ENCODE results near the gene MICOS13. TPM values are rescaled to one million over a fixed set of nuclear protein-coding genes. Genes with fewer than 3 reads are reported as not detected.
"Not testable (repeated sequence)": the region's sequence is repeated elsewhere in the genome, so short reads cannot be mapped to it uniquely, and the experiment has no call there.

Gene MICOS13
- total RNA-seq, 2 donors from 2014 or later: 42.8 to 54.2 TPM

DNA sequence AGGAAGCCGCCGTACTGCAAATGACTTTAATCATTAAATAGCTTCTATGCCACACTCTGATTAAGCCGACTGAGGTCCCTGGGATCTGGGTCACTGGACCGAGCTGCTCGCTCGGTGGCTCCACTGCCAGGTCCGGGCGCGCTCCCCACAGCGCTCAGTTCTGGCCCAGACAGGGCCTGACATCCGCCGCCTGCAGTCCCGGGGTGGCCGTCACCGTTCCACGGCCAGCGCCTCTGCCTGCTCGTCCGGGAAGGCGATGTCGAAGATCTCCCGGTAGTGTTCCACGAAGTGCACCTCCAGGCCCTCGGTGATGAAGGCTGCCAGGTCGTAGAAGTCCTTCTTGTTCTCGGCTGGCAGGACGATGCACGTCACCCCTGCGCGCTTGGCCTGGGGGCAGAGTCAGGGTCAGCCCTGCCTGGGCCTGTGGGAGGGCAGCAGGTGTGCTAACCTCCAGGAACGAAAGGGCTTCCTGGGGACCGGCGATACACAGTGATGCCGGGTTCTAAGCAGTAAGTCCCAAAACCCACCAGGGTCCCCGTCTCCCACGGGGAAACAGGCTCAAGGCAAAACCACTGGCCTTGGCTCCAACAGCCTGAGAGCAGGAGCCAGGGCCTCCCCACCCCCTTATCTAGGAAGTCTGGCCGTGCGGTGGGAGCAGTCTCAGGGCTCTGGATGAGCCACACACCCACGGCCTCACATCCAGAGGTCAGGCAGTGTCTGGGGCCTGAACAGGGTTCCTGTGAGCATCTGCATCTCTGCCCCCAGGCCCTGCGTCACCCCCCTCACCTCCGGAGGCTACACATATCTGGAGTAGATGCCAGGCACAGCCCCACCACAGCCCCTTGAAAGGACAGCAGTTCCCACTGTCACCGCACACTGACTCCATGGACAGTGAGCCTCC lies 11.8 kb upstream of the MICOS13 start:
- no peak for DNase-seq (ENCODE audit: low spot score)
- intact Hi-C loops (cut with DNase I): loop anchor here (2.0 kb wide), 1 partner anchor 69 kb away; the partner anchor contains the start of genes SAFB and SAFB2
- no peaks in the 10 kb centered on the region for H3K9me3 ChIP-seq
- peak overlapping the region; percentile 54 to 73 for H3K4me3 ChIP-seq
- TF ChIP-seq POLR2AphosphoS5 (IDR thresholded peaks at IDR 0.05): no peak
- no peak for TF ChIP-seq POLR2A (IDR thresholded peaks at IDR 0.05)
- TF ChIP-seq, protein P1, sequence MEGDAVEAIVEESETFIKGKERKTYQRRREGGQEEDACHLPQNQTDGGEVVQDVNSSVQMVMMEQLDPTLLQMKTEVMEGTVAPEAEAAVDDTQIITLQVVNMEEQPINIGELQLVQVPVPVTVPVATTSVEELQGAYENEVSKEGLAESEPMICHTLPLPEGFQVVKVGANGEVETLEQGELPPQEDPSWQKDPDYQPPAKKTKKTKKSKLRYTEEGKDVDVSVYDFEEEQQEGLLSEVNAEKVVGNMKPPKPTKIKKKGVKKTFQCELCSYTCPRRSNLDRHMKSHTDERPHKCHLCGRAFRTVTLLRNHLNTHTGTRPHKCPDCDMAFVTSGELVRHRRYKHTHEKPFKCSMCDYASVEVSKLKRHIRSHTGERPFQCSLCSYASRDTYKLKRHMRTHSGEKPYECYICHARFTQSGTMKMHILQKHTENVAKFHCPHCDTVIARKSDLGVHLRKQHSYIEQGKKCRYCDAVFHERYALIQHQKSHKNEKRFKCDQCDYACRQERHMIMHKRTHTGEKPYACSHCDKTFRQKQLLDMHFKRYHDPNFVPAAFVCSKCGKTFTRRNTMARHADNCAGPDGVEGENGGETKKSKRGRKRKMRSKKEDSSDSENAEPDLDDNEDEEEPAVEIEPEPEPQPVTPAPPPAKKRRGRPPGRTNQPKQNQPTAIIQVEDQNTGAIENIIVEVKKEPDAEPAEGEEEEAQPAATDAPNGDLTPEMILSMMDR (IDR thresholded peaks at IDR 0.05): no peak
- H3K36me3 ChIP-seq: peaks cover 7 to 30% of the 10 kb centered on the region in 2 donors
- H3K4me1 ChIP-seq (replicated peaks): peaks cover 13% of the 10 kb centered on the region
- 50% methylated on average over 38 of the region's 42 CpGs for WGBS
- peak overlapping the region; percentile 86 to 89 for H3K27ac ChIP-seq
- no peaks in the 10 kb centered on the region for H3K27me3 ChIP-seq (replicated peaks; ENCODE audit: insufficient read depth)

DNA sequence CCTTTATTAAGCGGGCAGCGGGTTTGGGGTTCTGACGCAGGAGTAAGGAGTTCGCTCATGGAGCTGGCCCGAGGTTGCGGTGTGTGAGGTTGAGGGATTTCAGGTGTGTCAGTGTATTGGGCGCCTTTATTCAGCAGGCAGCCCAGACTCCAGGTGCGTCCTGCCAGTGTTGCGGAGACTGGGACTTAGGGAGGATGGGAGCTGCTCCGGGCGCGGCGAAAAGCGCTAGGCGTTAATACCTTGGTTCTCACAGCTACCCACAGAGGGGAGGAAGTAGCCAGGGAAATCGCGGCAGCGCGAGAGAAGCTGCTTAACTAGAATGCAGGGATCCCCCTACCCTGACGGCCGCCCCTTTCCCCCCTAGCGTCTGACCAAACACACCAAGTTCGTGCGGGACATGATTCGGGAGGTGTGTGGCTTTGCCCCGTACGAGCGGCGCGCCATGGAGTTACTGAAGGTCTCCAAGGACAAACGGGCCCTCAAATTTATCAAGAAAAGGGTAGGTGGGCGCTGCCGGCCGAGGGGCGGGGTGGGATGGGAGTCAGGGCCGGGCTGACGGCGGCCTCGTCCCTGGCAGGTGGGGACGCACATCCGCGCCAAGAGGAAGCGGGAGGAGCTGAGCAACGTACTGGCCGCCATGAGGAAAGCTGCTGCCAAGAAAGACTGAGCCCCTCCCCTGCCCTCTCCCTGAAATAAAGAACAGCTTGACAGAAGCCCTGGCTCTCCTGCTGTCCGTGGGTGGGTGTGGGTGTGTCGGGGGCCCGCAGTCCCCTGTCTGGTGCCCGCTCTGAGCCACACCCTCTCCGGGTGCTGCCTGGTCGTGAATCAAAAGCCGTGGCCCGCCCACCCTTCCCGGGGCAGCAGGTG lies 10.9 kb upstream of the MICOS13 start:
- no peaks in the 10 kb centered on the region for H3K27me3 ChIP-seq (replicated peaks; ENCODE audit: insufficient read depth)
- H3K4me1 ChIP-seq (replicated peaks): peaks cover 13% of the 10 kb centered on the region
- H3K36me3 ChIP-seq: peaks cover 5 to 30% of the 10 kb centered on the region in 2 donors
- WGBS: 2% methylated on average over 53 of the region's 54 CpGs
- DNase-seq (ENCODE audit: low spot score): peak; percentile 62
- H3K9me3 ChIP-seq: no peaks in the 10 kb centered on the region
- TF ChIP-seq, protein P1 (IDR thresholded peaks at IDR 0.05): no peak
- no peak for TF ChIP-seq POLR2A (IDR thresholded peaks at IDR 0.05)
- TF ChIP-seq POLR2AphosphoS5 (IDR thresholded peaks at IDR 0.05): peak; percentile 75
- H3K27ac ChIP-seq: peak overlapping the region; percentile 86 to 89
- intact Hi-C loops (cut with DNase I): loop anchor here (1.0 to 2.0 kb wide), 2 partner anchors 29 to 68 kb away; partner anchors contain the start of genes CATSPERD, LONP1, SAFB and SAFB2
- H3K4me3 ChIP-seq: peak overlapping the region; percentile 54 to 73

DNA sequence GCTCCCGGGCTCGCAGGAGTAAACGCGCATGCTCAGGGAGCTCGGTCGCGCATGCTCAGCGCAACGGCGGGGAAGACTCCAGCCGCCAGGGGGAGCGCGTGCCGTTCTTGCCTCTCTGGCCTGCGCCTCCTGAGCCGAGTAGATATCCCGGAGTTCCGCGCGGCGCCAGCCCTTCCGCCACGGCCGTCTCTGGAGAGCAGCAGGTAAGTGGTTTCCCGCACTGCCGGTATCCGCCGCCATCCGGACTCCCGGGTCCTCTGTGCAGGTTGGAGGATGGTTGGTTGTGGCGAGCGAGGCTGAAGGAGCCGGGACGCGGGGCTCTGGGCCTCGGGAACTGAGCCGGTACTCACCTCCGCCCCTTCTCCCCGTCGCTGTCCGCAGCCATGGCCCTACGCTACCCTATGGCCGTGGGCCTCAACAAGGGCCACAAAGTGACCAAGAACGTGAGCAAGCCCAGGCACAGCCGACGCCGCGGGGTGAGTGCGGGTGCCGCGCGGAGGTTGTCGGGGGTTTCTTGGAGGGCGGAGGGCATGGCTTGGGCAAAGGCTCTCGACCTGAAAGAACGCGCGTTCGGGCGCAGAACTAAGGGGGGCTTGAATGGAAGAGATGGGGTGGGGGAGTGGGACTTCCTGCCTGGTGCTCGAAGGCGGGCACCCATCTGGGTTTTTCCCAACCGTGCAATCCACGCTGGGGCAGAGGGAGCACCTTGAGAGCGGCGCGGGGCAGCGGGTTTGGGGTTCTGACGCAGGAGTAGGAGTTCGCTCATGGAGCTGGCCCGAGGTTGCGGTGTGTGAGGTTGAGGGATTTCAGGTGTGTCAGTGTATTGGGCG lies 10.0 kb upstream of the MICOS13 start, which contains the start of gene RPL36:
Gene RPL36, plus strand, starts transcription at position 171 of the 830 bp plus-strand sequence. Its CDS starts 213 bp downstream, at position 384.
- DNase-seq (ENCODE audit: low spot score): peak; percentile 97
- Histone ChIP-seq H3K4me1 (replicated peaks) (peaks cover 13% of the 10 kb centered on the region), H3K4me3 (peak within 1 kb of the TSS; percentile 54 to 73), H3K27ac (peak within 1 kb of the TSS; percentile 86 to 89), H3K27me3 (replicated peaks; ENCODE audit: insufficient read depth) (no peaks in the 10 kb centered on the region), H3K9me3 (no peaks in the 10 kb centered on the region), H3K36me3 (peaks cover 0 to 25% of the 10 kb centered on the region in 2 donors)
- intact Hi-C loops (cut with DNase I): loop anchor here (1.0 to 2.0 kb wide), 2 partner anchors 30 to 68 kb away; partner anchors contain the start of genes CATSPERD, LONP1, SAFB and SAFB2
- TF ChIP-seq, protein P1 (IDR thresholded peaks at IDR 0.05): peak; percentile 91 to 100 (median 99)
- TF ChIP-seq POLR2A (IDR thresholded peaks at IDR 0.05) (peak; percentile 85), POLR2AphosphoS5 (IDR thresholded peaks at IDR 0.05) (peak; percentile 97)
- WGBS: under 1% methylated on average over 68 of the region's 73 CpGs

DNA sequence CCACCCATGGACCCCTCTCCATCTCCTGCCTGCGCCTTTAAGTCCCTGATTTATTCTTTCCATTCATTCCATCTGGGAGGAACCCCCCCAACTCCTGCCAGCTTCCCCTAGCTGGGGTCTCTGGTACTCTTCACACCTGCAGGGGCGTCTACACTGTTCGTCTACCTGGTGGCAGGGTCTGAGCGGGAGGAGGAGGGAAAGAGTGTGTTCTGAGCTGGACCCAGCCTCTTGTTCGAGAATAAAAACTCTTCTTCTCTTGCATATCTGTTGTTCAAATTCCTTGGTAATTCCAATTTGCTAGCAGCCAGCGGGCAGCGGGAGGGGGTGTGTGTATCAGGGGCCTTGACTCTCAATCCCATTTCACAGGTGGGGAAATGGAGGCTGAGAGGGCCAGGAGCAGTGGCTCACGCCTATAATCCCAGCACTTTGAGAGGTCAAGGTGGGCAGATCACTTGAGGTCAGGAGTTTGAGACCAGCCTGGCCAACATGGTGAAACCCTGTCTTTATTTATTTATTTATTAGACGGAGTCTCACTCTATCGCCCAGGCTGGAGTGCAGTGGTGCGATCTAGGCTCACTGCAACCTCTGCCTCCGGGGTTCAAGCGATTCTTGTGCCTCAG lies 8.1 kb upstream of the MICOS13 start:
- peaks cover 13% of the 10 kb centered on the region for H3K4me1 ChIP-seq (replicated peaks)
- not testable (repeated sequence) for DNase-seq (ENCODE audit: low spot score)

More for the DNA sequence above, 8.1 kb upstream of the MICOS13 start:
- WGBS: 93% methylated on average over 13 of the region's 13 CpGs
- intact Hi-C loops (cut with DNase I); H3K9me3 ChIP-seq; H3K27ac ChIP-seq; H3K4me3 ChIP-seq; H3K27me3 ChIP-seq (replicated peaks; ENCODE audit: insufficient read depth): not testable (repeated sequence)
- peaks cover 0 to 13% of the 10 kb centered on the region in 2 donors for H3K36me3 ChIP-seq

Measured in prostate gland (tissue), 2 donors.